ENCODE results near the gene PCOLCE2.

PCOLCE2 gene

DNA sequence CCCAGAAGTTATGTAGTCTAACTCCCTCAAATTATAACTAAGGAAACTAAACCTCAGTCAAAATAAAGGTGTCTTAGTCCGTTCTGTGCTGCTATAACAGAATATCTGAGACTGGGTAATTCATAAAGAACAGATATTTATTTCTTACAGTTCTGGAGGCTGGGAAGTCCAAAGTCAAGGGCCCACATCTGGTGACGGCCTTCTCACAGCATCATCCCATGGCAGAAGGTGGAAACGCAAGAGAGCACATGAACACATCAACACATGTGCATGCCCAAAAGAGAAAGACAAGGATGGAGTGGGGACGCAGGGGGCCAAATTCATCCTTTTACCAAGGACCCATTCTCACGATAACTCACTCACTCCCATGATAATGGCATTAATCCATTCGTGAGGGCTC lies 73.1 kb downstream of the PCOLCE2 start:
- Histone ChIP-seq H3K27me3 (ENCODE audit: control insufficient read depth, insufficient read depth, low read length) (no peaks in the 10 kb centered on the region), H3K36me3 (ENCODE audit: control insufficient read depth, insufficient read depth, low read length) (no peaks in the 10 kb centered on the region), H3K27ac (ENCODE audit: low read length) (no peak overlapping the region), H3K4me1 (ENCODE audit: control insufficient read depth, insufficient read depth, low read length) (no peaks in the 10 kb centered on the region), H3K4me3 (ENCODE audit: low read length) (no peak overlapping the region), H3K9me3 (ENCODE audit: control insufficient read depth, insufficient read depth, low read length) (no peaks in the 10 kb centered on the region)
- WGBS (ENCODE audit: insufficient coverage, insufficient read length) = no CpG with 5 or more reads among the region's 6 CpGs
- DNase-seq (ENCODE audit: low read depth, low spot score) = no peak

DNA sequence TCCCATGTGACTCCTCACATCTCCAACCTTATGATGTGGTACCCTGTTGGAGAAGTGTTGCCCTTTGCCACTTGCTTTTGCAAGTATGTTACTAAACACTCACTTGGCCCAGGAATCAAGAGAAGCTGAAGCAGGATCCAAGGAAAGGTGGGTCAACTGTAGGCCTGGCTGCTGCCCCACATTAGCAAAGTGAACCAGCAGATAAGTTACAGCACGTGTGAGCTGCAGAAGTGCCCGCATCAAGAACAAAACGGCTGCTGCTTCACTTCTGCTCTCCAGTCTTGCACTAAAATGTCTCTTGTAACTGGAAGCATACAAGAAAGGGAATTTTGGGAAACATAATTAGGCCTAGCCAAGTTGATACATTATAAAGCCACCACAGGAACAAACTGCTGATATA lies 79.6 kb downstream of the PCOLCE2 start:
- Histone ChIP-seq H3K4me1 (ENCODE audit: control insufficient read depth, insufficient read depth, low read length) (no peaks in the 10 kb centered on the region), H3K9me3 (ENCODE audit: control insufficient read depth, insufficient read depth, low read length) (no peaks in the 10 kb centered on the region), H3K36me3 (ENCODE audit: control insufficient read depth, insufficient read depth, low read length) (no peaks in the 10 kb centered on the region), H3K27ac (ENCODE audit: low read length) (no peak overlapping the region), H3K4me3 (ENCODE audit: low read length) (no peak overlapping the region), H3K27me3 (ENCODE audit: control insufficient read depth, insufficient read depth, low read length) (no peaks in the 10 kb centered on the region)
- no peak for DNase-seq (ENCODE audit: low read depth, low spot score)
- WGBS (ENCODE audit: insufficient coverage, insufficient read length) = no CpG with 5 or more reads among the region's 3 CpGs

DNA sequence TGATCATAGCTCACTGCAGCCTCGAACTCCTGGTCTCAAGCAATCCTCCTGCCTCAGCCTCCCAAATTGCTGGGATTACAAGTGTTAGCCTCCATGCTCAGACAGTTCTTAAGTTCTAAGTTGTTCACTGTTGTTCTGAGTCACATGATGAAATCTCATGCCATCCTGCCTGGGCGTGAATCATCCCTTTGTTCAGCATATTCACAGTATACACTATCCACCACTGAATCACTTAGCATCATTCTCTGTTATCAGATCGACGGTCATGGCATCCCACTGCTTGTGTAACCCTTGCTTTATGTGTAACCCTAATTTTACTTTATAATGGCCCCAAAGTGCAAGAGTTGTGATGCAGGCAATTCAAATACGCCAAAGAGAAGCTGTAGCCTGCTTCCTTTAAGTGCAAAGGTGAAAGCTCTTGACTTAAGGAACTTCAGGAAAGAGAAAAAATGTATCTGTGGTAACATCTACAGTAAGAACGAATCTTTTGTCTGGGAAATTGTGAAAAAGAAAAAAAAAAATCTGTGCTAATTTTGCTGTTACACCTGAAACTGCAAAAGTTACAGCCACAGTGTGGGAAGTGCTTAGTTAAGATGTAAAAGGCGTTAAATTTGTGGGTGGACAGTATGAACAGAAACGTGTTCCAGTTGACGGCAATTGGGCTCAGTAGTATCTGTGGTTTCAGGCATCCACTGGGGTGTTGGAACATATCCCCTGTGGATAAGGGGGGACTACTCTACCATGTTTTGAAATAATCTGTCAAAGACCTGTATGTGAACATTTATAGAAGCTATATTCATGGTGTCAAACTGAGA lies 80.6 kb downstream of the PCOLCE2 start:
- no peak for DNase-seq (ENCODE audit: low read depth, low spot score)
- no CpG with 5 or more reads among the region's 9 CpGs for WGBS (ENCODE audit: insufficient coverage, insufficient read length)
- no peak overlapping the region for H3K4me3 ChIP-seq (ENCODE audit: low read length)
- H3K27ac ChIP-seq (ENCODE audit: low read length) = no peak overlapping the region
- H3K36me3 ChIP-seq (ENCODE audit: control insufficient read depth, insufficient read depth, low read length) = no peaks in the 10 kb centered on the region
- no peaks in the 10 kb centered on the region for H3K27me3 ChIP-seq (ENCODE audit: control insufficient read depth, insufficient read depth, low read length)
- H3K4me1 ChIP-seq (ENCODE audit: control insufficient read depth, insufficient read depth, low read length) = no peaks in the 10 kb centered on the region
- no peaks in the 10 kb centered on the region for H3K9me3 ChIP-seq (ENCODE audit: control insufficient read depth, insufficient read depth, low read length)

DNA sequence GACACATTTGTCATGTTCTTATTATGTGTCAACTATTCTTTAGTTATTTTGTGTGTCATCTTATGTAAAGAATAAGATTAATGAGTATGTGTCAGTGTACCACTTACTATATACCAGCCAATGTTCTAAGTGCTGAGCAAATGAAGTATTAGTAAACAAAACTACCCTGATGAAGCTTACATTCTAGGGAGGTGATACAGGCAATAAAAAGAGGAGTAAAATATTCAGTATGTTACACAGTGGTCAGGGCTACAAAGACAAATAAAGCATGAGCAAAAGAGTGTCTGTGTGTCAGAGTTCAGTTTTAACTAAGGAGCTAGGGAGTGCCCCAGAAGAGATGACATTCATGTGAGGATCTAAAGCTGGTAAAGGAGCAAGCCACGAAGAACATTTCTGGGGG lies 86.0 kb downstream of the PCOLCE2 start:
- Histone ChIP-seq H3K36me3 (ENCODE audit: control insufficient read depth, insufficient read depth, low read length) (no peaks in the 10 kb centered on the region), H3K27ac (ENCODE audit: low read length) (no peak overlapping the region), H3K9me3 (ENCODE audit: control insufficient read depth, insufficient read depth, low read length) (no peaks in the 10 kb centered on the region), H3K4me3 (ENCODE audit: low read length) (no peak overlapping the region), H3K4me1 (ENCODE audit: control insufficient read depth, insufficient read depth, low read length) (no peaks in the 10 kb centered on the region), H3K27me3 (ENCODE audit: control insufficient read depth, insufficient read depth, low read length) (no peaks in the 10 kb centered on the region)
- no peak for DNase-seq (ENCODE audit: low read depth, low spot score)
- WGBS (ENCODE audit: insufficient coverage, insufficient read length) = no CpG with 5 or more reads among the region's 1 CpG

GRCh38 chr3:142801746-142802145 lies 87.1 kb downstream of the PCOLCE2 start:
- Histone ChIP-seq H3K4me3 (ENCODE audit: low read length) (no peak overlapping the region), H3K36me3 (ENCODE audit: control insufficient read depth, insufficient read depth, low read length) (no peaks in the 10 kb centered on the region), H3K27ac (ENCODE audit: low read length) (no peak overlapping the region), H3K9me3 (ENCODE audit: control insufficient read depth, insufficient read depth, low read length) (no peaks in the 10 kb centered on the region), H3K4me1 (ENCODE audit: control insufficient read depth, insufficient read depth, low read length) (no peaks in the 10 kb centered on the region), H3K27me3 (ENCODE audit: control insufficient read depth, insufficient read depth, low read length) (no peaks in the 10 kb centered on the region)
- no CpG with 5 or more reads among the region's 2 CpGs for WGBS (ENCODE audit: insufficient coverage, insufficient read length)
- DNase-seq (ENCODE audit: low read depth, low spot score) = no peak

- Histone ChIP-seq H3K4me1 (ENCODE audit: control insufficient read depth, insufficient read depth, low read length) (no peaks in the 10 kb centered on the region), H3K9me3 (ENCODE audit: control insufficient read depth, insufficient read depth, low read length) (no peaks in the 10 kb centered on the region), H3K27ac (ENCODE audit: low read length) (no peak overlapping the region), H3K36me3 (ENCODE audit: control insufficient read depth, insufficient read depth, low read length) (no peaks in the 10 kb centered on the region), H3K4me3 (ENCODE audit: low read length) (no peak overlapping the region), H3K27me3 (ENCODE audit: control insufficient read depth, insufficient read depth, low read length) (no peaks in the 10 kb centered on the region)
- WGBS (ENCODE audit: insufficient coverage, insufficient read length) = no CpG with 5 or more reads among the region's 2 CpGs
- DNase-seq (ENCODE audit: low read depth, low spot score) = no peak
Observed at GRCh38 chr3:142796823-142797222, 92.1 kb downstream of the PCOLCE2 start.

- Histone ChIP-seq H3K4me3 (ENCODE audit: low read length) (no peak overlapping the region), H3K4me1 (ENCODE audit: control insufficient read depth, insufficient read depth, low read length) (no peaks in the 10 kb centered on the region), H3K27ac (ENCODE audit: low read length) (no peak overlapping the region), H3K27me3 (ENCODE audit: control insufficient read depth, insufficient read depth, low read length) (no peaks in the 10 kb centered on the region), H3K36me3 (ENCODE audit: control insufficient read depth, insufficient read depth, low read length) (no peaks in the 10 kb centered on the region), H3K9me3 (ENCODE audit: control insufficient read depth, insufficient read depth, low read length) (no peaks in the 10 kb centered on the region)
- no CpG with 5 or more reads among the region's 1 CpG for WGBS (ENCODE audit: insufficient coverage, insufficient read length)
- DNase-seq (ENCODE audit: low read depth, low spot score) = no peak
Observed at GRCh38 chr3:142795332-142795731, 93.6 kb downstream of the PCOLCE2 start.

DNA sequence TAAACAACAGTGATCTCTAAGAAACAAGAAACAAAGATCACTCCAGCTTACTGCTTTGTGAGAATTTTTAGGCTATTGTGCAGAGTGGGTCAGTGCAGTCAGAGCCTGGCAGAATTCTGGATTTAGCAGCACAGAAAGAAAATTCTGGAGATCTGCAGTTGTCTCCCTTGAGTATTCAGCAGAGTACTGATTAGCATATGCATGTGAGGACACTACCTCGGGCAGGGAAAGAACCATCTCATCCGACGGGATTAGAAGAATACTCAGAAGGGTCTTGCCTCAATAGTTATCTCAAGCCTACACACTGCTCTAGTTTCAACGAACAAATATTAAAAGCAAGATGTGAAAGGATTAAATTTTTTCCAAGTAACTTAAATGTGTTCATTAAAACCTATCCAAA lies 94.4 kb downstream of the PCOLCE2 start:
- H3K27me3 ChIP-seq (ENCODE audit: control insufficient read depth, insufficient read depth, low read length) = no peaks in the 10 kb centered on the region
- no peaks in the 10 kb centered on the region for H3K9me3 ChIP-seq (ENCODE audit: control insufficient read depth, insufficient read depth, low read length)
- H3K36me3 ChIP-seq (ENCODE audit: control insufficient read depth, insufficient read depth, low read length) = no peaks in the 10 kb centered on the region
- no peak overlapping the region for H3K4me3 ChIP-seq (ENCODE audit: low read length)
- no CpG with 5 or more reads among the region's 4 CpGs for WGBS (ENCODE audit: insufficient coverage, insufficient read length)
- DNase-seq (ENCODE audit: low read depth, low spot score) = no peak
- H3K27ac ChIP-seq (ENCODE audit: low read length) = no peak overlapping the region
- H3K4me1 ChIP-seq (ENCODE audit: control insufficient read depth, insufficient read depth, low read length) = no peaks in the 10 kb centered on the region

DNA sequence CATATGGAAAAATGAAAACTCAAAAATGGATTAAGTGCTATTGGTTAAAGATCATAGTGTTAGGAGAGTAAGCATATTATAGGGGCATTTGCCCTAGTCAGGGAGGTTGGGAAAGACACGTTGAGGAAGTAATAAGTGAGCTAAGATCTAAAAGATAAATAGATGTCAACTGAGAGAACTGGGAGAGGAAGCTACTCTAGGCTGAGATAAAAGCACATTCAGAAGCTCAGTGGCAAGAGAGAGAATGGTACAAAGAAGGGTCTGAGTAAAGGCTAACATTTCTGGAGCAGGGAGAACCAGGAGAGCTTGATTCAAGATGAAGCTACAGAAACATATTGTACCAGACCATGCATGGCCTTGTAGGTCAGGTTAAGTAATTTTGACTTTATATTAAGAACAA lies 101.2 kb downstream of the PCOLCE2 start:
- no peak overlapping the region for H3K4me3 ChIP-seq (ENCODE audit: low read length)
- no peaks in the 10 kb centered on the region; the same call in 1 of the 2 replicates for H3K36me3 ChIP-seq (ENCODE audit: control insufficient read depth, insufficient read depth, low read length)
- no peaks in the 10 kb centered on the region for H3K9me3 ChIP-seq (ENCODE audit: control insufficient read depth, insufficient read depth, low read length)
- H3K4me1 ChIP-seq (ENCODE audit: control insufficient read depth, insufficient read depth, low read length) = no peaks in the 10 kb centered on the region
- H3K27ac ChIP-seq (ENCODE audit: low read length) = no peak overlapping the region
- no CpG with 5 or more reads among the region's 1 CpG for WGBS (ENCODE audit: insufficient coverage, insufficient read length)
- no peak for DNase-seq (ENCODE audit: low read depth, low spot score)
- H3K27me3 ChIP-seq (ENCODE audit: control insufficient read depth, insufficient read depth, low read length) = no peaks in the 10 kb centered on the region

GRCh38 chr3:142785996-142786395 lies 102.9 kb downstream of the PCOLCE2 start:
- no peaks in the 10 kb centered on the region for H3K27me3 ChIP-seq (ENCODE audit: control insufficient read depth, insufficient read depth, low read length)
- H3K9me3 ChIP-seq (ENCODE audit: control insufficient read depth, insufficient read depth, low read length) = no peaks in the 10 kb centered on the region
- H3K4me1 ChIP-seq (ENCODE audit: control insufficient read depth, insufficient read depth, low read length) = no peaks in the 10 kb centered on the region
- H3K4me3 ChIP-seq (ENCODE audit: low read length) = no peak overlapping the region
- no peak overlapping the region for H3K27ac ChIP-seq (ENCODE audit: low read length)
- H3K36me3 ChIP-seq (ENCODE audit: control insufficient read depth, insufficient read depth, low read length) = no peaks in the 10 kb centered on the region; the same call in 1 of the 2 replicates
- DNase-seq (ENCODE audit: low read depth, low spot score) = no peak
- no CpG with 5 or more reads among the region's 4 CpGs for WGBS (ENCODE audit: insufficient coverage, insufficient read length)

- H3K27ac ChIP-seq (ENCODE audit: low read length) = no peak overlapping the region
- H3K4me3 ChIP-seq (ENCODE audit: low read length) = no peak overlapping the region
- DNase-seq (ENCODE audit: low read depth, low spot score) = no peak
- no peaks in the 10 kb centered on the region; the same call in 1 of the 2 replicates for H3K36me3 ChIP-seq (ENCODE audit: control insufficient read depth, insufficient read depth, low read length)
- WGBS (ENCODE audit: insufficient coverage, insufficient read length) = no CpG with 5 or more reads among the region's 1 CpG
- no peaks in the 10 kb centered on the region for H3K4me1 ChIP-seq (ENCODE audit: control insufficient read depth, insufficient read depth, low read length)
- no peaks in the 10 kb centered on the region for H3K27me3 ChIP-seq (ENCODE audit: control insufficient read depth, insufficient read depth, low read length)
- H3K9me3 ChIP-seq (ENCODE audit: control insufficient read depth, insufficient read depth, low read length) = no peaks in the 10 kb centered on the region
Observed at GRCh38 chr3:142784228-142784627, 104.7 kb downstream of the PCOLCE2 start.

Measured in iPS DF 6.9 (cell line).